ENCODE results near the gene UGT1A5.
"Not testable (repeated sequence)": the region's sequence is repeated elsewhere in the genome, so short reads cannot be mapped to it uniquely, and the experiment has no call there.

DNA sequence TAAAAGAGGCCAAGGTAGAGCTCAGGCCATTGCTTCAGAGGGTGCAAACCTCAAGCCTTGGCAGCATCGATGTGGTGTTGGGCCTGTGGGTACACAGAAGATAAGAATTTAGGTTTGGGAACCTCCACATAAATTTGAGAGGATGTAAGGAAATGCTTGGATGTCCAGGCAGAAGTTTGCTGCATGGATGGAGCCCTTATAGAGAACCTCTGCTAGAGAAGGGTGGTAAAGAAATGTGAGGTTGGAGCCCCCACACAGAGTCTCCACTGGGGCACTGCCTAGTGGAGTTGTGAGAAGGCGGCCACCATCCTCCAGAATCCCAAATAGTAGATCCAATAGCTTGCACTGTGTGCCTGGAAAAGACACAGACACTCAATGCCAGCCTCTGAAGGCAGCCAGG, 38.0 kb downstream of the UGT1A5 start:
- not testable (repeated sequence) for TF ChIP-seq FOS (IDR thresholded peaks at IDR 0.05; ENCODE audit: low read depth, low read length); POLR2A (IDR thresholded peaks at IDR 0.05; ENCODE audit: low read depth, low read length); CHD1 (IDR thresholded peaks at IDR 0.05; ENCODE audit: low read depth, low read length); RCOR1 (IDR thresholded peaks at IDR 0.05; ENCODE audit: insufficient replicate concordance, low read length); SMC3 (IDR thresholded peaks at IDR 0.05; ENCODE audit: low read depth, low read length); RFX5 (IDR thresholded peaks at IDR 0.05; ENCODE audit: low read depth, low read length)
- TF ChIP-seq, protein P1, sequence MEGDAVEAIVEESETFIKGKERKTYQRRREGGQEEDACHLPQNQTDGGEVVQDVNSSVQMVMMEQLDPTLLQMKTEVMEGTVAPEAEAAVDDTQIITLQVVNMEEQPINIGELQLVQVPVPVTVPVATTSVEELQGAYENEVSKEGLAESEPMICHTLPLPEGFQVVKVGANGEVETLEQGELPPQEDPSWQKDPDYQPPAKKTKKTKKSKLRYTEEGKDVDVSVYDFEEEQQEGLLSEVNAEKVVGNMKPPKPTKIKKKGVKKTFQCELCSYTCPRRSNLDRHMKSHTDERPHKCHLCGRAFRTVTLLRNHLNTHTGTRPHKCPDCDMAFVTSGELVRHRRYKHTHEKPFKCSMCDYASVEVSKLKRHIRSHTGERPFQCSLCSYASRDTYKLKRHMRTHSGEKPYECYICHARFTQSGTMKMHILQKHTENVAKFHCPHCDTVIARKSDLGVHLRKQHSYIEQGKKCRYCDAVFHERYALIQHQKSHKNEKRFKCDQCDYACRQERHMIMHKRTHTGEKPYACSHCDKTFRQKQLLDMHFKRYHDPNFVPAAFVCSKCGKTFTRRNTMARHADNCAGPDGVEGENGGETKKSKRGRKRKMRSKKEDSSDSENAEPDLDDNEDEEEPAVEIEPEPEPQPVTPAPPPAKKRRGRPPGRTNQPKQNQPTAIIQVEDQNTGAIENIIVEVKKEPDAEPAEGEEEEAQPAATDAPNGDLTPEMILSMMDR (conservative IDR thresholded peaks at IDR 0.05; ENCODE audit: low read depth, low read length) = not testable (repeated sequence)
- TF ChIP-seq, protein P2, sequence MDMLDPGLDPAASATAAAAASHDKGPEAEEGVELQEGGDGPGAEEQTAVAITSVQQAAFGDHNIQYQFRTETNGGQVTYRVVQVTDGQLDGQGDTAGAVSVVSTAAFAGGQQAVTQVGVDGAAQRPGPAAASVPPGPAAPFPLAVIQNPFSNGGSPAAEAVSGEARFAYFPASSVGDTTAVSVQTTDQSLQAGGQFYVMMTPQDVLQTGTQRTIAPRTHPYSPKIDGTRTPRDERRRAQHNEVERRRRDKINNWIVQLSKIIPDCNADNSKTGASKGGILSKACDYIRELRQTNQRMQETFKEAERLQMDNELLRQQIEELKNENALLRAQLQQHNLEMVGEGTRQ (IDR thresholded peaks at IDR 0.05; ENCODE audit: low read depth, low read length) = not testable (repeated sequence)
